WTC11 (cell line): Measurements from ENCODE around the gene CACNA1C.

ENCODE experiments used
- KAT7 ChIP-seq: sonication (generic); formaldehyde crosslinking; IDR thresholded peaks from 2 replicates; pipeline ENCODE4 v1.8.1; 2023; ENCODE audit warnings: missing genetic modification reagents, mild to moderate bottlenecking, borderline replicate concordance
- TEAD4 ChIP-seq: sonication (generic); formaldehyde crosslinking; IDR thresholded peaks from 2 replicates; pipeline ENCODE4 v1.8.0; 2022; ENCODE audit warnings: mild to moderate bottlenecking, missing genetic modification reagents
- TF ChIP-seq, protein P1 (sequence below): fragments of 200-600 bp; IDR thresholded peaks from 2 replicates; pipeline ENCODE4 v1.8.0; 2022; ENCODE audit warnings: antibody characterized with exemption

GRCh38 chr12:2627076-2627834 is 574.5 kb downstream of the CACNA1C start:
- no peak for TF ChIP-seq TEAD4 (CRISPR knock-in tag)
- TF ChIP-seq, protein P1, sequence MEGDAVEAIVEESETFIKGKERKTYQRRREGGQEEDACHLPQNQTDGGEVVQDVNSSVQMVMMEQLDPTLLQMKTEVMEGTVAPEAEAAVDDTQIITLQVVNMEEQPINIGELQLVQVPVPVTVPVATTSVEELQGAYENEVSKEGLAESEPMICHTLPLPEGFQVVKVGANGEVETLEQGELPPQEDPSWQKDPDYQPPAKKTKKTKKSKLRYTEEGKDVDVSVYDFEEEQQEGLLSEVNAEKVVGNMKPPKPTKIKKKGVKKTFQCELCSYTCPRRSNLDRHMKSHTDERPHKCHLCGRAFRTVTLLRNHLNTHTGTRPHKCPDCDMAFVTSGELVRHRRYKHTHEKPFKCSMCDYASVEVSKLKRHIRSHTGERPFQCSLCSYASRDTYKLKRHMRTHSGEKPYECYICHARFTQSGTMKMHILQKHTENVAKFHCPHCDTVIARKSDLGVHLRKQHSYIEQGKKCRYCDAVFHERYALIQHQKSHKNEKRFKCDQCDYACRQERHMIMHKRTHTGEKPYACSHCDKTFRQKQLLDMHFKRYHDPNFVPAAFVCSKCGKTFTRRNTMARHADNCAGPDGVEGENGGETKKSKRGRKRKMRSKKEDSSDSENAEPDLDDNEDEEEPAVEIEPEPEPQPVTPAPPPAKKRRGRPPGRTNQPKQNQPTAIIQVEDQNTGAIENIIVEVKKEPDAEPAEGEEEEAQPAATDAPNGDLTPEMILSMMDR, result no peak
- no peak for TF ChIP-seq KAT7 (CRISPR knock-in tag)
